HG02884 (cell line): ENCODE results near the gene EIF4G1.

Experiments used
- ATAC-seq: cut with Tn5 transposase; IDR thresholded peaks from one replicate; pipeline ENCODE4 v1.9.1; 2021; ENCODE audit warnings: mild to moderate bottlenecking, moderate library complexity; ENCODE audit not compliant: unreplicated experiment

EIF4G1 gene

DNA sequence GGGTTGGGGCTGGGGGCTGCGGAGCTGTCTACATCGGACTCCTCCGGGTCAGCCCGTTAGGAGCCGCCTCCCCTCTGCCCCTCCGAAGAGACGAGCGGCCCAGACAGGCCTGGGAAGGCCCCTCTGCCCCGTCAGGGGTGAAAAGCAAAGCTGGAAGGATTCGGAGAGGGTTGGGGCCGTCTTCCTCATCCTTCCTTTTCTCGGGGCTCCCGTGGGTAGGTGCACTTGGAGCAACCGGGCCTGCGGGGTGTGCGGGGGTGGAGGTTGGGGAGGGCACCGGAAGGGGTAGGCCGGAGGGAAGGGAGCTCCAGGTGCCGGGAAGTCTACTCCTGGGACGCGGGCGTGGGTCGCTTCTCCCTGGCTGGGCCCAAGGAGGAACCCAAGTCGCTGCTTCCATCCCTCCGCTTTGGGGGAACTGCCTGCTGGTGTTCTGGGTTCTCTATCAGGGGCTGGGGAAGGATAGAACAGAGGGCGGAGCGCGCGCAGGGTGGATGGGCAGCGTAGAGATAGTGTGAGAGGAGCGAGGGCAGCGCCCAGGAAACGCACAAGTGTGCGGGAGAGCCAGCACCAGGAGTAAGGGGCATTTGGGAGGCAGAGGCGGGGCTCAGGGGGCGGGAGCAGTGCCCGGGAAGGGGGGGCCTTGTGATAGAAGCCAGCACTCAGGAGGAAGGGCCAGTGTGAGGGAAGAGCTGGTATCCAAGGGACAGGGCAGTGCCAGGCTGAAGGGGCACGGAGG is 47.7 kb downstream of the EIF4G1 start:
- ATAC-seq, result peak; percentile 2

GRCh38 chr3:184362668-184363546 is 48.5 kb downstream of the EIF4G1 start:
- ATAC-seq, result peak; percentile 82

DNA sequence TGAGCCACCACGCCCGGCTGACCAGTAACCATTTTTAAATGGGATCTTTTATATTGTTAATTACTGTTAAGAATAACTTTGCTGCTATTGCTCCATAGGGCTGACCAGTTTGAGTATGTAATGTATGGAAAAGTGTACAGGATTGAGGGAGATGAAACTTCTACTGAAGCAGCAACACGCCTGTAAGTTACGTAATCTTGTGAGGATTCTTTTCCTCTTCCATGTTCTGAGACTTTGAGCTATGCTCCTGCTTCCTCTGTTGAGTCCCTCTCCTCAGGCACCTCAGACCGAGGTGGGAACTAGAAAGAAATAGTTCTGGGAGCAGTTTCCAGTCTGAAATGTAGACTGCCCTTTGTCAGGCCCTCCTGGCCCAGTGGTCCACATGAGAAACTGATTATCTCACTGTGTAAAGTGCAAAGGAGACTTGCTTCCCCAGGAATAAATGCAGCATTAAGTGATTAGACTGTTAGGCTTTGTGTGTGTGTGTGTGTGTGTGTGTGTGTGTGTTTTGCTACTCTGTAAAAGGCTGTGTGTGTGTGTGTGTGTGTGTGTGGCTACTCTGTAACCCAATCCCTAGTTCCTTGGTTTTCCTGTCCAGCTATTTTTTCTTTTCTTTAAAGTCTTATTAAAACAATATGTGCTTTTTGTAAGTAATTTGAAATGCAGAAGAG is 52.3 kb downstream of the EIF4G1 start:
- ATAC-seq, result no peak

DNA sequence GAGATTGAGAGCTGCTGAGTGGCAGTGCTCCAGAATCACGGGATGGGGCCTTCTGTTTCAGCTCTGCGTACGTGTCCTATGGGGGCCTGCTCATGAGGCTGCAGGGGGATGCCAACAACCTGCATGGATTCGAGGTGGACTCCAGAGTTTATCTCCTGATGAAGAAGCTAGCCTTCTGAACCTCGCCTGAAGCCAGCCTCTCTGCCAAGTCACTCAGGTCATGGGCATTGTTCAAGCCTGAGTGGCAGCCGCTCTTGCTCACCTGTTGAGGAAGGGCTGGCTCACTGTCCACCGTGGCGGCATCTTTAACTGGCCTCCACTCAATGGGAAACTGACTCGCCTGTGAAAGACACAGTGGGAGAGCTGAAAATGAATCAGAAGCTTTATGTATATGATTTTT is 53.7 kb downstream of the EIF4G1 start:
- no peak for ATAC-seq

- ATAC-seq, result no peak
These were observed 54.3 kb downstream of the EIF4G1 start for GRCh38 chr3:184368586-184369183.

DNA sequence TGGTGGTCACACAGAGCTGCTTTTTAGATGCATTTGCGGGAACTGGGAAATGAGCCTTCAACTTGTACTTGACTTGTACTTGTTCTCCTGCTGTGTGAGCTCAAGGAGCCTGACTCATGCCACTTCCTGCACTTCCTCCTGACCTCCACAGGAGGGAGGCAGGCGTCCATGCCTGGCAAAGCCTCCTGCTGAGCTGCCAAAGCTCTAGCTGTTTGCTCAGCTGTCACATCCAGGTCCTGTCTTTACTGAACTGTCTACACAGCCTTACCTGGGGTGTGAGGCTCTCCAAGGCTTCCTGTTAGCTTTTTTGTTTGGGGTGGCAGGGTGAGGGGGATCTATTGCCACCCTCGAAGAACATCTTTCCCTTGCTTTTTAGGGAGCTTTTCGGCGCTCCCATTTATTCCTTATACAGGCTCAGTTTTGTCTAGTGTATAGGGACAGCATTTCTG is 57.2 kb downstream of the EIF4G1 start:
- ATAC-seq, result peak; percentile 70

- no peak for ATAC-seq
These were observed 58.0 kb downstream of the EIF4G1 start for GRCh38 chr3:184372296-184372821.

DNA sequence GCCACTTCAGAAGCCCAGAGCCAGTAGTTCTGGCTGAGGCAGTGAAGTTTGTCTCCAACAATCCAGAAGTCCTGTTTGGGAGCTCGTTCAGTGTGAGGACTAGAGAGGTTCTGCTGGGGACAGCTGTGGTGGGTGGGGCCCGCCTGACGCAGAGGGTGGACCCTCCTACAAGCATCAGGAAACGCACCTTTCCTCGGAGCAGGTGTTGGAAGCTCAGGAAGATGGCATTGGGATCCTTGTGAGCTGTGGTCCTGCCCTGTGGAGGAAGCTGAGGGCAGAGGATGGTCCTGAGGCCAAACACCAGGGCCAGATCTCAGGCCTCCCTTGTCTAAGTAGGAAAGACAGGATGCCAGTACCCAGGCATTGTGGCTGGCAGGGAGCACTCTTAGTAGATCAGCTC is 58.5 kb downstream of the EIF4G1 start:
- ATAC-seq, result no peak

DNA sequence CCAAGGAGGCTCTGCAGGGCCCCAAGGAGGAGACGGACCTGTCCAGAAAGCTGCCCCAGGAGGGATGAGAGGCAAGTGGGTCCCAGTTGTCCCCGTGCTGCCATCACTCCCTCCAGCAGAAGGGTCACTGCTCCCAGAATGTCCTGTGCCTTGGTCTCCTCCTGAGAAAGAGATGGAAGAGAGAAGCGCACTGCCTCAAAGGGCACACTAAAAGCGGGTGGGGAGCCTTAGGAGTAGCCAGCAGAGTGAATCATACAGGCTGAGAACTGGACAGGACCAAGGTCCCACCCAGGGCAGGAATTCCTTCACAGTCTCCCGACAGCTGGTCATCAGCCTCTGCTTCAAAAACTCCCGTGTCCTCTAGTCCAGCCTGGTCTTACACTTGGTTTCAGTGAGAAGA is 59.0 kb downstream of the EIF4G1 start:
- no peak for ATAC-seq

DNA sequence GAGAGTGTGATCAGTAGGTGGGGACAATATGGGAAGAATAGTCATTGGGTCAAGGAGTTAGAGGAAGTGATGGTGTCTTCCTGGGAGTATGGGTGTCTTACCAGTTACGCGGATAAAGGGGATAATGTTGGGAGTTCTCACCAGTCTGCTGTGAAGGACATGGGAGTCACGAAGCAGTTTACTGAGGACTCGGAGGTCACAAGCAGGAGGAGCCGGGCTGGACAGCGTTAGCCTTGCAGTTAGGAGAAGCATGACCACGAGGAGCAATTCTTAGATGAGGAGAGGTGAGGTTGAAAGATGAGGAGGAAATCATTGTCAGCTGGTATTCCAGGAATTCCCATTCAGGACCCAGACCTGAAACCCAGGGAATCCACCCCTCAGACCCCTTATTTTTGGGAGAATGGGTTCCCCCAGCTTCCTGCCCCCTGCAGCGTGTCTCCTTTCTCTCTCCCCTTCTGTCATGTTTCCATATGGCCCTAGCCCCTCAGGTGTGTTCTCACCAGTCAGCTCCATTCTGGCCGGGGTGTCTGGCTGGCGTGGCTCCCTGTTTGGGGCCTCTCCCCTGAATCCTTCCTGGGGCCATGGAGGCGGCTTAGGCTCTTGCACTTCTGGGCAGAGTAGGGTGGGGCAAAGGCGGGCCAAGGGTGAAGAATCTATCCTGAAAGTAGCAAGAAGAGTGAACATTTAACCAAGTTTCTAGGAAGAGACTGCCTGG is 61.5 kb downstream of the EIF4G1 start:
- no peak for ATAC-seq

- no peak for ATAC-seq
These were observed 63.0 kb downstream of the EIF4G1 start for GRCh38 chr3:184377374-184377773.

DNA sequence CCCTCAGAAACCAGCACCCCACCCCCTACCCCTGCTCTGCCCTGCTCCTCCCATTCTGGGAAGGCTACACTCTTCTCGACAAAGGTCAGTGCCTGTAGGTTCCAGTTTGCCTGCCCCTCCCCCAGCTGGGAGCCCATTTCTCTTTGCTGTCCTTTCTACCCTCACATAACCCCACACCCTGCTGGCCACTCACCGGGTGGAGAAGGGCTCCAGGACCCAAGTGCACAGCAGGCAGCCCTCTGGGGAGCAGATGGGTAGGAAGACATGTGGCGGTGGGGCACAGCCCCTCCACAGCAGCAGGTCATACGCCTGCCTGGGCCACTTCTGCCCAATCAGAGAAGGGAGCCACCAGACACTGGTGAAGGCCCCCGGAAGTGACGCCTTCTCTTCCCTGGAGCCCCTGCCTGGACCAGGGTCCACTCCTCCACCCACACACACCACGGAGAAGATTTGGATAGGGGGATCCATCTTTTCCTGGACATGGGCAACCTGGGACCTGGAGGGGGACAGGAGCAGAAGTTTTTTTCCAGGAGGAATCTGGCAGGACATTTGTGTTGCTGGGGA is 63.6 kb downstream of the EIF4G1 start, which contains the start of gene THPO:
Gene THPO, minus strand, starts transcription at position 326 of the 564 bp plus-strand sequence. CDS start 1,948 bp downstream, outside the sequence.
- ATAC-seq, result no peak

- ATAC-seq, result no peak
These were observed 64.4 kb downstream of the EIF4G1 start for GRCh38 chr3:184378651-184379357.

GRCh38 chr3:184379358-184380184 is 65.2 kb downstream of the EIF4G1 start, which contains the start of gene CHRD:
CHRD (plus strand) TSS chr3:184380054; CDS start chr3:184380319, 265 bp downstream.
- ATAC-seq, result no peak

DNA sequence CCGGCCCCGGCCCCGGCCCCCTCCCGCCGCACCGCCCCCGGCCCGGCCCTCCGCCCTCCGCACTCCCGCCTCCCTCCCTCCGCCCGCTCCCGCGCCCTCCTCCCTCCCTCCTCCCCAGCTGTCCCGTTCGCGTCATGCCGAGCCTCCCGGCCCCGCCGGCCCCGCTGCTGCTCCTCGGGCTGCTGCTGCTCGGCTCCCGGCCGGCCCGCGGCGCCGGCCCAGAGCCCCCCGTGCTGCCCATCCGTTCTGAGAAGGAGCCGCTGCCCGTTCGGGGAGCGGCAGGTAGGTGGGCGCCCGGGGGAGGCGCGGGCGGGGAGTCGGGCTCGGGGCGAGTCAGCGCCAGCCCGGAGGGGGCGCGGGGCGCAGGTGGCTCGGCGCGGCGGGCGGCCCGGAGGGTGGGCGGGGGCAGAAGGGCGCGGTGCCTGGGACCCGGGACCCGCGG is 65.8 kb downstream of the EIF4G1 start:
- ATAC-seq, result no peak

GRCh38 chr3:184380627-184381260 is 66.3 kb downstream of the EIF4G1 start:
- no peak for ATAC-seq
